ENCODE data around the gene STEAP4. TPM values are rescaled to one million over a fixed set of nuclear protein-coding genes. Genes with fewer than 3 reads are reported as not detected.
A peak's percentile ranks its signal among the peaks of the same experiment; 100 is the strongest.

The STEAP4 gene
- total RNA-seq = not detected

DNA sequence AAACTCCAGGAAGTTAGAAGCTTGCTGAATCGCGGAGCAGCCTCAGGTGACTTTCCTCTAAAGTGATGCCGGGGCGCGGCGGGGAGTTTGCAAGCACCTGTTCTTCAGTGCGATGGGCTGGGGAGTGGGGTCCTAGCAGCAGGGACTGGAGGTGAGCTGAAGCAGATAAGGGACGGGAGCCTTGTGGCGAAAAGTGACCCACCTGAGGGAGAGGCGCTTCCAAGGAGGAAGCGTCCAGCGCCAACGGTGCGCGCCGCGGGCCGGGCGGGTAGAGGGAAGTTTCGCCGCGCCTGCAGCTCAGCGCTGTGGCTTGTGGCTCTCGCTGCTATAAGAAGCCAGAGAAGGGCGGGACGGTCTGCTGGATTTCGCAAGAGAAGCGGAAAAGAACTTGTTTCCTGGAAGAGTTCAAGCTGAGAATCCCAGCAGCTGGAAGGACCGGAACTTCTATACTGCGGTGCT, at the start of gene STEAP4:
STEAP4 (minus strand) TSS at position 305 of the 459 bp plus-strand sequence. CDS start 22,625 bp downstream, outside the sequence.
- Mint-ChIP-seq H3K27me3 (peaks cover 16% of the 10 kb centered on the region), H3K4me3 (peak within 1 kb of the TSS; percentile 36), H3K9me3 (ENCODE audit: low read depth) (no peaks in the 10 kb centered on the region), H3K36me3 (ENCODE audit: low read depth) (no peaks in the 10 kb centered on the region), H3K4me1 (peaks cover 5% of the 10 kb centered on the region), H3K27ac (no peak within 1 kb of the TSS)
- CTCF ChIA-PET = no interaction called here
- POLR2A ChIA-PET = no interaction called here
- ATAC-seq (no peak), DNase-seq (peak; percentile 8)
- intact Hi-C loops (cut with DNase I, micrococcal nuclease) = no loop called here

DNA sequence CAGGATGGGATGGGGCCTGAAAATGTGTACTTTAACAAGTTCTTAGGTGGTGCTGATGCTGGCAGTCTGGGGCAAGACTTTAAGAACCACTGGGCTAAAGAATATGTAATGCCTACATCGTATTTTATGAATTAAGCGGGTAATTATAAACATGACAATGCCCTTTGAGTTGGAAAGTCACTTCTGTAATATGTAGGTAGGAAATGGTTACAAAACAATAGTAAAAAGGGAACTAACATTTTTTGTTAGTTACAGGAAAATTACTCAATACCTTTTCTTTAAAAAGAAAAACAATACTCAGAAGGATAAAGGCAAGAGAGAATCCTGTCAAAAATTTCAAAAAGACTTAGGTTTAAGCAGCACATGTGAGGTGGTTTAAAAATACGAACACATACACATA, 48.3 kb upstream of the STEAP4 start:
- H3K4me1 Mint-ChIP-seq = peaks cover 3% of the 10 kb centered on the region
- H3K36me3 Mint-ChIP-seq (ENCODE audit: low read depth) = no peaks in the 10 kb centered on the region
- no peak overlapping the region for H3K4me3 Mint-ChIP-seq
- H3K9me3 Mint-ChIP-seq (ENCODE audit: low read depth) = no peaks in the 10 kb centered on the region
- ATAC-seq = no peak
- POLR2A ChIA-PET = no interaction called here
- CTCF ChIA-PET = no interaction called here
- DNase-seq = no peak
- intact Hi-C loops (cut with DNase I, micrococcal nuclease) = loop anchor here in 1 of 2 experiments (5.0 kb wide), 1 partner anchor 113 kb away; no protein-coding TSS in a partner anchor
- peaks cover 19% of the 10 kb centered on the region for H3K27me3 Mint-ChIP-seq
- H3K27ac Mint-ChIP-seq = no peak overlapping the region

DNA sequence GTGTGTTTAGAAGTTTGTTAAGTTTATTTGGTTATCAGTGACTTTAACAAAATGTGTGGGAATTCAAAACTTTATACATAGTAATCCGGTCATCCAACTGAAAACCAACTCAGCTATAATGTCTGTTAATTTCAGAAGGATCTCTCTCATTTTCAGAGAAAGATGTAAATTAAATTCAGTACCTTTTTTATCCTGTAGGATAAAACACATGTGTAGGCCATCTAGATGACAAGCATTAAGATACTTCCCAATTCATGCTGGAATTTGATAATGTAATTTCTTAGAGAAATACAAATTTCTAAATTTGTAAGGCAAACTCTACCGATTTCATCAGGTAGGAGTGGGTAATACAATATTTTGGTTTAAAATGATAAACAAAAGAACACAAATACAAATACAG, 43.4 kb upstream of the STEAP4 start:
- no peak for DNase-seq
- no peak for ATAC-seq
- POLR2A ChIA-PET = no interaction called here
- Mint-ChIP-seq H3K4me3 (no peak overlapping the region), H3K9me3 (ENCODE audit: low read depth) (no peaks in the 10 kb centered on the region), H3K27me3 (peaks cover 23% of the 10 kb centered on the region), H3K27ac (no peak overlapping the region), H3K4me1 (no peaks in the 10 kb centered on the region), H3K36me3 (ENCODE audit: low read depth) (no peaks in the 10 kb centered on the region)
- intact Hi-C loops (cut with DNase I, micrococcal nuclease) = no loop called here
- CTCF ChIA-PET = no interaction called here

DNA sequence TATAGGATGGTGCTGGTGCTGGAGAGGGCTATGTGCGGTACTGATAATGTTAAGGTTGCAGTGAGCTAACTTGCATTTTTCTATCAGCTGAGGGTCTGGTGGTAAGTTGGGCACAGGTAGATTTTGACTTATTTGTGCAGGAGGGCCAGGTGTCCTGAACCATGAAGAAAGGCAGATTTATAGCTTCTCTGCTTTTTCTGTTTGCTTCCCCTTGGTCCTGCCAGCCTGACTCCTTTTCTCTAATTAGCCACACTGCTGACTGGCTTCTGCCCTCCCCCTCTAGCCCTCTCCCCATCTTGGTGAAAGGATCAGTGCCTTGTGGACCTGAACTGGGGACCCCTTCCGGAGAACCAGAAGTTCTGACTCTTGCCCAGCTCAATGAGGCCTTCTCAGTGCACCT, 40.8 kb upstream of the STEAP4 start:
- Mint-ChIP-seq H3K9me3 (ENCODE audit: low read depth) (no peaks in the 10 kb centered on the region), H3K4me1 (no peaks in the 10 kb centered on the region), H3K36me3 (ENCODE audit: low read depth) (no peaks in the 10 kb centered on the region), H3K4me3 (no peak overlapping the region), H3K27ac (no peak overlapping the region), H3K27me3 (peaks cover 18% of the 10 kb centered on the region)
- intact Hi-C loops (cut with DNase I, micrococcal nuclease) = no loop called here
- CTCF ChIA-PET = interaction anchor here (1.1 kb wide), 1 partner anchor 75 kb away, joined by 3 read pairs; no protein-coding TSS in a partner anchor
- POLR2A ChIA-PET = no interaction called here
- no peak for ATAC-seq
- DNase-seq = no peak

DNA sequence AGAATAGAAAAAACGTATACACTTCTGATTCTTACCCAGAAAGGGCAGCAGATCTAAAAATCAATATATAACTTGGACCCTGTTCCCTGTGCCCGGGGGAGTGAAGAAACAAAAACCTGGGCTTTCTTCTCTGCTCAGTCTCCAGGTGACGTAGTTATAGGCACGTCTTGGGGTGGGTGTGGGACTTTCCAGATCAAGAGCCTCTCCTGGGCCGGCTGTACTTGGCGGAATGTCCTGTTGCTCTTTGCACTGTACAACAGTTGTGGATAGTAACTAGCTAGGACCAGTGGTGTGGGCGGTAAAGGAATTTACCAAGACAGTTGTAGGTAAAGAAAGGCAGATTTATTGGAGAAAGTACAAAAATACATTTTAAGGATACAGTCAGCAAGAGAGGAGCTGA, 40.4 kb upstream of the STEAP4 start:
- peaks cover 18% of the 10 kb centered on the region for H3K27me3 Mint-ChIP-seq
- no peak for ATAC-seq
- no peak overlapping the region for H3K4me3 Mint-ChIP-seq
- H3K27ac Mint-ChIP-seq = no peak overlapping the region
- CTCF ChIA-PET = interaction anchor here (0.7 kb wide), 1 partner anchor 11 kb away, joined by 3 read pairs; no protein-coding TSS in a partner anchor
- no peak for DNase-seq
- no peaks in the 10 kb centered on the region for H3K9me3 Mint-ChIP-seq (ENCODE audit: low read depth)
- H3K36me3 Mint-ChIP-seq (ENCODE audit: low read depth) = no peaks in the 10 kb centered on the region
- intact Hi-C loops (cut with DNase I, micrococcal nuclease) = no loop called here
- no peaks in the 10 kb centered on the region for H3K4me1 Mint-ChIP-seq
- POLR2A ChIA-PET = no interaction called here

DNA sequence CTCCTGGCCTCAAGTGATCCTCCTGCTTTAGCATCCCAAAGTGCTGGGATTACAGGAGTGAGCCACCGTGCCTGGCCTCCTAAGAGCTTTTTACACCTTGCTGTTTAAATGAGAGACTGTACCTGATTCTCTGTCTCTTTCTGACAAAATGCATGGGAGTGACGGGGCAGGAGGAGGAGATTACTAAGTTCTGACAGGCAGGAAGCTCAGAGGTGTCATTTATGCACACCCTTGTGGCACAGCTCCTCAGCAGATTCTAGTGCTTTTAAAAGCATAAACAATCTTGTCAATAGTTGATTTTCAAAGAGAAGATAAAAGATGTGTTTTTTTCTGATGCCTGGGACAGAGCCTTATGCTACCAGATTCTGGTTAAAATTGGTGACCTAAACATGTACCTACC, 39.7 kb upstream of the STEAP4 start:
- Mint-ChIP-seq H3K4me3 (no peak overlapping the region), H3K4me1 (no peaks in the 10 kb centered on the region), H3K27ac (no peak overlapping the region), H3K9me3 (ENCODE audit: low read depth) (no peaks in the 10 kb centered on the region), H3K36me3 (ENCODE audit: low read depth) (no peaks in the 10 kb centered on the region), H3K27me3 (peaks cover 15% of the 10 kb centered on the region)
- no peak for ATAC-seq
- no peak for DNase-seq
- intact Hi-C loops (cut with DNase I, micrococcal nuclease) = no loop called here
- POLR2A ChIA-PET = no interaction called here
- CTCF ChIA-PET = interaction anchor here (1.2 kb wide), 1 partner anchor 489 kb away, joined by 6 read pairs; no protein-coding TSS in a partner anchor

DNA sequence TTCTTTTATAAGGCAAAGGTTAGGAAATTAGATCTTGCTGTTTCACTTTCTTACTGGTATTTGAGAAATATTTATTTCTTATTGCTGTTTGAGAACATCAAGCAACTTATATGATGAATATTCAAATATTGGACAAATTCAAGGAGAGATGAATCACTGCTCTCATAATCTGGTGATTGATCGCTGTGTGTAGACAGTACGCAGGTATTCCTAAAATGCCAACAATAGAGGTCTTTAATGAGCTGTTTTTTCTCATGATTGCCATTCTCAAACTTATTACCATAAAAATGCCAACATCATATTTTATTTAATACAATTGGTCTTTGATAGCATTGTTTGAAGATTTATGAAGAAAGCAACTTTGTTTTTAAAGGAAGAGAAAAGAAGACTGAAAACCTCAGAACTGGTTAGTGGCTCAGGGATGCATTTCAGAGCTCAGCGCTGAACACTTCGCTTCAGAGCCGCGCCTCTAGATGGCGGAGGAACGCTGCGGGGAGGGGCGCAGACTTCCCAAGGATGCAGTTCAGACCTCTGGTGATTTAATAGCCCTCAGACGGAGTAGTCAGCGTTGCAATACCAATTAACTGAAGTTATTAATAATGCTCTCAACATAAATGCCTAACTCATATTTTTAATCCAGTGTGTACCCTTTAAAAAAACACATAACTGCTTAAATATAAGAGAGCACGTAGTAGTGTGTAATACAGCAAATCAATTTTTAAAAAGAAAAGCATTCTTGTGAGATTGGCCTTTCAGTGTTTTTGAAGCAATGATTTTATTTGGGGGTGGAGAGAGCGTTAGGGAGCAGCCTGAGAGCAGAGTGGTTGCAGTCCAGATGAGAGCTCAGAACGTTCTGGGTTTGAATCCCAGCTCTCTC, 38.5 kb upstream of the STEAP4 start:
- CTCF ChIA-PET = interaction anchor here (0.5 to 1.2 kb wide), 3 partner anchors 147 to 1629 kb away, joined by 3 to 6 read pairs (median 3); no protein-coding TSS in a partner anchor
- peak; percentile 35 for DNase-seq
- intact Hi-C loops (cut with DNase I, micrococcal nuclease) = no loop called here
- ATAC-seq = no peak
- H3K4me3 Mint-ChIP-seq = no peak overlapping the region
- H3K9me3 Mint-ChIP-seq (ENCODE audit: low read depth) = no peaks in the 10 kb centered on the region
- POLR2A ChIA-PET = no interaction called here
- H3K27ac Mint-ChIP-seq = no peak overlapping the region
- no peaks in the 10 kb centered on the region for H3K4me1 Mint-ChIP-seq
- H3K27me3 Mint-ChIP-seq = peaks cover 15% of the 10 kb centered on the region
- no peaks in the 10 kb centered on the region for H3K36me3 Mint-ChIP-seq (ENCODE audit: low read depth)

DNA sequence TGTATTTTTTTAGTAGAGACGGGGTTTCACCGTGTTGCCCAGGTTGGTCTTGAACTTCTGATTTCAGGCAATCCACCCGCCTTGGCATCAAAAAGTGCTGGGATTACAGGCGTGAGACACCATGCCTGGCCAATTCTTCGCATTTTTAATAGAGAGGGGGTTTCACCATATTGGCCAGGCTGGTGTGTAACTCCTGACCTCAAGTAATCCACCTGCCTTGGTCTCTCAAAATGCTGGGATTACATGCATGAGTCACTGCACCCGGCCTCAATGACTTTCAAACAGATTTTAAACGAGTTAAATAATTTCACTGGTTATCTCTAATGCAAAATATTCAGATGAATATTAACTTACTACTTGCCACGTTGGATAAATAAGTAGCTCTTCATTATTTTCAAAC, 37.6 kb upstream of the STEAP4 start:
- ATAC-seq (no peak), DNase-seq (no peak)
- H3K9me3 Mint-ChIP-seq (ENCODE audit: low read depth) = no peaks in the 10 kb centered on the region
- ChIA-PET CTCF (no interaction called here), POLR2A (no interaction called here)
- no peaks in the 10 kb centered on the region for H3K36me3 Mint-ChIP-seq (ENCODE audit: low read depth)
- H3K4me1 Mint-ChIP-seq = no peaks in the 10 kb centered on the region
- H3K4me3 Mint-ChIP-seq = no peak overlapping the region
- intact Hi-C loops (cut with DNase I, micrococcal nuclease) = no loop called here
- peaks cover 15% of the 10 kb centered on the region for H3K27me3 Mint-ChIP-seq
- no peak overlapping the region for H3K27ac Mint-ChIP-seq

DNA sequence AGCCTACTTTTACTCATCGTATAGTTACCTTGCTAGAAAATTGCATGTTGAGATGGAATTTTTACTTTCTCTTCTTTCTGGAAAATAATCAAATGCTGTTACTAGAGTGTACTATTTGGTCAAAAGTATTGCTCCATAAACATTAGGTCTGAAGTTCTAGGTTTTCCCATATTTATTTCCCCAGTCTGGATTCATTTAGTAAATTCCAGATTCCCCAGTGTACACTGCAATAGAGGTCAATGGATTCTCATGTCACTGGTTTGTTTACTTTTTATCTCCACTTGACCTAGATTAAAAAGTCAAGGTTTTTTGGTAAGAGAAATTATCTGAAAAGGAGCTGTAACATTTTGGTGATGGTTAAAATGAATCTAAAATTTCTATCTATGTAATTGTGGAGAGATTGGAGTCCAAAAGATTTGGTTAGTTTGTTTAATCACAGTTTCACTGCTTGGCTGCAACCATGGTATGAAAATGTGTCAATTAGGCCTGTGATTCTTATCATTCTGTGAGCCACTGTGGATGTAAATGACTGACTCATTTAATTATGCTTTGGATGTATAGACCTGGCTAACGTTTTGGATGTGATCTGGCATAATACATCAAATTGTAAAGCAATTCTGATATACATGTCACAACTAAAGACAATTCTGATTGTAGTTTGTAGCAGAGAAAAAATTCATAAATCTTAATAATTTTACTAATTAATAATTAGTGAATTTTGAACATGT, 32.7 kb upstream of the STEAP4 start:
- DNase-seq = no peak
- Mint-ChIP-seq H3K4me1 (no peaks in the 10 kb centered on the region), H3K36me3 (ENCODE audit: low read depth) (no peaks in the 10 kb centered on the region), H3K27ac (no peak overlapping the region), H3K9me3 (ENCODE audit: low read depth) (no peaks in the 10 kb centered on the region), H3K4me3 (no peak overlapping the region), H3K27me3 (peaks cover 9% of the 10 kb centered on the region)
- no peak for ATAC-seq
- intact Hi-C loops (cut with DNase I, micrococcal nuclease) = no loop called here
- CTCF ChIA-PET = no interaction called here
- POLR2A ChIA-PET = no interaction called here

DNA sequence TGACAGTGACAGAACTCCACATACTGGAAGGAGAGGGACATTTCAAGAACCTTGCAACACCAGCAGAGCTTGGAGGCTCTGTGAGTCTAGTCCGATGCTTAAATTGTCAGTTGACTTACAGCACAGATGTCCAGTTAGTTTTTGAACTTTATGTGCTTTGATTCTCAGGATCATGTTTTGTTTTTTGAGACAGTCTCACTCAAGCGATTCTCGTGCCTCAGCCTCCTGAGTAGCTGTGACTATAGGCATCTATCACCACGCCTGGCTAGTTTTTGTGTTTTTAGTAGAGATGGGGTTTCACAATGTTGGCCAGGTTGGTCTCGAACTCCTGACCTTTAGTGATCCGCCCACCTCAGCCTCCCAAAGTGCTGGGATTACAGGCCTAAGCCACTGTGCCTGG, 31.8 kb upstream of the STEAP4 start:
- peaks cover 7% of the 10 kb centered on the region for H3K27me3 Mint-ChIP-seq
- ATAC-seq (no peak), DNase-seq (no peak)
- H3K27ac Mint-ChIP-seq = no peak overlapping the region
- no peaks in the 10 kb centered on the region for H3K9me3 Mint-ChIP-seq (ENCODE audit: low read depth)
- intact Hi-C loops (cut with DNase I, micrococcal nuclease) = no loop called here
- no peak overlapping the region for H3K4me3 Mint-ChIP-seq
- H3K36me3 Mint-ChIP-seq (ENCODE audit: low read depth) = no peaks in the 10 kb centered on the region
- ChIA-PET CTCF (no interaction called here), POLR2A (no interaction called here)
- no peaks in the 10 kb centered on the region for H3K4me1 Mint-ChIP-seq

DNA sequence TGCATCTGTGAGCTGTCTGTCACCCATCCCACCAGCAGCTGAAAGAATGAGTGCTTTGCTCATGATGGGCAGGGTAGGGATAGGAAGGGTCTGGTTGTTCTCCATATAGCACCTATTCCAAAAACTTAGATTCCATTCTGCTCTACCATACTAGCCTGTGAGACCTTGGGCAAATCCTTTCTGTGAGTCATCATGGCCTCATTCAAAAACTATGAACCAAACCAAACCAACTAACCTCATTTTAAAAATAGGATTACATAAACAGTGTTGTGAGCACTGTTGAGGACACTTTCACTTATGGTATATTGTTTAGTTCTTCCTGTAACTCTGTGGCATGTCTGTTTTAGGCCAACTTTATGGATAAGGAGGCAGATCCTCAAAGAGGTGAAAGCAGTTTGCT, 30.9 kb upstream of the STEAP4 start:
- no peaks in the 10 kb centered on the region for H3K36me3 Mint-ChIP-seq (ENCODE audit: low read depth)
- peaks cover 8% of the 10 kb centered on the region for H3K27me3 Mint-ChIP-seq
- no peak overlapping the region for H3K4me3 Mint-ChIP-seq

DNA sequence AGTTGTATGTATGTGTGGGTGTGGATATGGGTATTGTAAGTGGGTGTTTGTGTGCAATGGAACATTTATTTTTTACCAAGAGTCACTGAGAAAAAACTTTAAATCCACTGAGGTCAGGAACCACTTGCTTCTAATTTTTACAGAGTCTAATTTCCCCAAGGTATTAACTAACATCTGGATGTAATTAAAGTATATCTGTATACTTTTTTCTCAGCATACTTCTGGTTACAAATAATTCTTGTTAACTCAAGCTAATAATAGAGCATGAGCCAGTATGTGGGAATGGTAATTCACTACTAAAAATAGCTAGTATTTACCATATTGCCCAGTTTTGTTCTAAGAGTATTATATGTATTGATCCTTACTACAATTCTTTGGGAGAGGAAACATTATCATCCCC, 24.6 kb upstream of the STEAP4 start:
- ChIA-PET CTCF (interaction anchor here (0.6 kb wide), 1 partner anchor 42 kb away, joined by 3 read pairs; no protein-coding TSS in a partner anchor), POLR2A (no interaction called here)
- no peaks in the 10 kb centered on the region for H3K36me3 Mint-ChIP-seq (ENCODE audit: low read depth)
- H3K4me3 Mint-ChIP-seq = no peak overlapping the region
- H3K9me3 Mint-ChIP-seq (ENCODE audit: low read depth) = no peaks in the 10 kb centered on the region
- H3K4me1 Mint-ChIP-seq = no peaks in the 10 kb centered on the region
- no peak for ATAC-seq
- intact Hi-C loops (cut with DNase I, micrococcal nuclease) = no loop called here
- H3K27ac Mint-ChIP-seq = no peak overlapping the region
- DNase-seq = no peak
- H3K27me3 Mint-ChIP-seq = peaks cover 8% of the 10 kb centered on the region

More for the DNA sequence above, 30.9 kb upstream of the STEAP4 start:
- ChIA-PET POLR2A (no interaction called here), CTCF (interaction anchor here (0.5 kb wide), 1 partner anchor 348 kb away, joined by 3 read pairs; no protein-coding TSS in a partner anchor)
- ATAC-seq (no peak), DNase-seq (no peak)
- H3K4me1 Mint-ChIP-seq = no peaks in the 10 kb centered on the region
- intact Hi-C loops (cut with DNase I, micrococcal nuclease) = no loop called here
- no peak overlapping the region for H3K27ac Mint-ChIP-seq
- no peaks in the 10 kb centered on the region for H3K9me3 Mint-ChIP-seq (ENCODE audit: low read depth)
